Measurements from ENCODE around the gene SOX9.

GRCh38 chr17:72150632-72151460 lies 30.0 kb downstream of the SOX9 start:
- no peak for TF ChIP-seq EGR1 (IDR thresholded peaks at IDR 0.05; ENCODE audit: borderline replicate concordance, low read depth, low read length)
- no peak for TF ChIP-seq CTCF (IDR thresholded peaks at IDR 0.05; ENCODE audit: control extremely low read depth in 1 of 3, insufficient read depth in 1 of 3, low read depth in 1 of 3, low read length in 3 of 3)
